ENCODE results near the gene FN1. TPM values are rescaled to one million over a fixed set of nuclear protein-coding genes. Genes with fewer than 3 reads are reported as not detected.
A peak's percentile ranks its signal among the peaks of the same experiment; 100 is the strongest.

Gene FN1
- total RNA-seq, 1 experiment from 2014 or later = 102 TPM

DNA sequence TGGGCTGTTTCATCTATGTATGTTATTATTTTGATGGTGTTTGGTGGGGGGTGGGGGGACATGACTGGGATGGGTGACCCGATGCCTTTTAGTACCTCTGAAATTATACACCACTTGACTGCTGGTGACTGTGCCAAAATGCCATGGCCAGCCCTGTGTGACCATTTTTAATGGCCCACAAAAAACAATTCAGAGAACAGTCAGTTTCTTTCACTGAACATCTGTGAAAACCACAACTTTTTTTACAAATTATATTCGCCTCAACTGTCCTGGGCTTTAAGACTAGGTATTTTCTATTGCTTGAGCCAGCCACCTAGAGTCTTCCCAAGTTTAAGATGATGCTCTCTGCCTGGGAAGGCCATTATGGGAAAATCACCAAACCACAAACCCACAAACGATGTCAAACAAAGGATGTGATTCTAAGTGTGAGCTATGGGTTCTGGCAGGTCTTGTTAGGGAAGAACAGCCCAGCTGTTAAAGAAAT lies 33.9 kb downstream of the FN1 start:
- CTCF ChIA-PET = interaction anchor here (0.7 kb wide), 2 partner anchors 622 to 629 kb away, joined by 3 read pairs; no protein-coding TSS in a partner anchor
- peaks cover 27% of the 10 kb centered on the region for H3K4me1 Mint-ChIP-seq
- no peak for ATAC-seq
- DNase-seq (ENCODE audit: low spot score) = no peak
- no peak overlapping the region for H3K4me3 Mint-ChIP-seq
- no peaks in the 10 kb centered on the region for H3K9me3 Mint-ChIP-seq
- H3K27ac Mint-ChIP-seq = no peak overlapping the region
- TF ChIP-seq GRHL2 (CRISPR knock-in tag; IDR thresholded peaks at IDR 0.05; ENCODE audit: insufficient replicate concordance, severe bottlenecking) = no peak
- TF ChIP-seq, protein P1, sequence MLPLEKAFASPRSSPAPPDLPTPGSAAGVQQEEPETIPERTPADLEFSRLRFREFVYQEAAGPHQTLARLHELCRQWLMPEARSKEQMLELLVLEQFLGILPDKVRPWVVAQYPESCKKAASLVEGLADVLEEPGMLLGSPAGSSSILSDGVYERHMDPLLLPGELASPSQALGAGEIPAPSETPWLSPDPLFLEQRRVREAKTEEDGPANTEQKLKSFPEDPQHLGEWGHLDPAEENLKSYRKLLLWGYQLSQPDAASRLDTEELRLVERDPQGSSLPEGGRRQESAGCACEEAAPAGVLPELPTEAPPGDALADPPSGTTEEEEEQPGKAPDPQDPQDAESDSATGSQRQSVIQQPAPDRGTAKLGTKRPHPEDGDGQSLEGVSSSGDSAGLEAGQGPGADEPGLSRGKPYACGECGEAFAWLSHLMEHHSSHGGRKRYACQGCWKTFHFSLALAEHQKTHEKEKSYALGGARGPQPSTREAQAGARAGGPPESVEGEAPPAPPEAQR (CRISPR knock-in tag; IDR thresholded peaks at IDR 0.05) = no peak
- POLR2A ChIA-PET = no interaction called here
- H3K36me3 Mint-ChIP-seq = peaks cover 46% of the 10 kb centered on the region
- no peaks in the 10 kb centered on the region for H3K27me3 Mint-ChIP-seq (ENCODE audit: low read depth)

DNA sequence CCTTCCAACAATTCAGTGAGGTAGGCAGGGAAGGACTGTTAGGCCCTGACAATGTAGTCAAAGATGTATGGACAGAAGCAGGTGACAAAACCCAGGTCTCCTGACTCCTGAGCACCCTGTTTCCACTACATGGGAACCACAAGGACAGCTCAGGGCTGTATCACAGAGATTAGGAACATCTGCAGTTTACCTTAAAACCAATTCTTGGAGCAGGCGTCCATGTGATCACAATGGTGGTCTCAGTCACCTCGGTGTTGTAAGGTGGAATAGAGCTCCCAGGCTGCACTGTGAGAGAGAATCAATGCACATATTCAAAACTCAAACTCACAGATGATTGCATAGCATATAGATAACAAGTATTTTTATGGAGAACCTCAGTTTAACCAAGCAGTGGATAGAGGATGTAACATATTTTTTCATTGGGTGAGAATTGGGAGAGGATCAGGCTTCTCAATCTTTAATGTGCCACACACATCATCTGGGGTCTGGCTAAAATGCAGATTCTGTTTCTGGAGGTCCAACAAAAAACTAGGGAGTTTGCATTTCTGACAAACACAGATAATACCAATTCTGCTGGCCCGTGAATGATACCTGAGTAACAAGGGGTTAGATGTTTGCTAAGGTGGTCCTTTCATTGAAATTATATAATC lies 36.7 kb downstream of the FN1 start:
- TF ChIP-seq, protein P2, sequence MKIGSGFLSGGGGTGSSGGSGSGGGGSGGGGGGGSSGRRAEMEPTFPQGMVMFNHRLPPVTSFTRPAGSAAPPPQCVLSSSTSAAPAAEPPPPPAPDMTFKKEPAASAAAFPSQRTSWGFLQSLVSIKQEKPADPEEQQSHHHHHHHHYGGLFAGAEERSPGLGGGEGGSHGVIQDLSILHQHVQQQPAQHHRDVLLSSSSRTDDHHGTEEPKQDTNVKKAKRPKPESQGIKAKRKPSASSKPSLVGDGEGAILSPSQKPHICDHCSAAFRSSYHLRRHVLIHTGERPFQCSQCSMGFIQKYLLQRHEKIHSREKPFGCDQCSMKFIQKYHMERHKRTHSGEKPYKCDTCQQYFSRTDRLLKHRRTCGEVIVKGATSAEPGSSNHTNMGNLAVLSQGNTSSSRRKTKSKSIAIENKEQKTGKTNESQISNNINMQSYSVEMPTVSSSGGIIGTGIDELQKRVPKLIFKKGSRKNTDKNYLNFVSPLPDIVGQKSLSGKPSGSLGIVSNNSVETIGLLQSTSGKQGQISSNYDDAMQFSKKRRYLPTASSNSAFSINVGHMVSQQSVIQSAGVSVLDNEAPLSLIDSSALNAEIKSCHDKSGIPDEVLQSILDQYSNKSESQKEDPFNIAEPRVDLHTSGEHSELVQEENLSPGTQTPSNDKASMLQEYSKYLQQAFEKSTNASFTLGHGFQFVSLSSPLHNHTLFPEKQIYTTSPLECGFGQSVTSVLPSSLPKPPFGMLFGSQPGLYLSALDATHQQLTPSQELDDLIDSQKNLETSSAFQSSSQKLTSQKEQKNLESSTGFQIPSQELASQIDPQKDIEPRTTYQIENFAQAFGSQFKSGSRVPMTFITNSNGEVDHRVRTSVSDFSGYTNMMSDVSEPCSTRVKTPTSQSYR (CRISPR knock-in tag; IDR thresholded peaks at IDR 0.05) = no peak
- TF ChIP-seq, protein P3, sequence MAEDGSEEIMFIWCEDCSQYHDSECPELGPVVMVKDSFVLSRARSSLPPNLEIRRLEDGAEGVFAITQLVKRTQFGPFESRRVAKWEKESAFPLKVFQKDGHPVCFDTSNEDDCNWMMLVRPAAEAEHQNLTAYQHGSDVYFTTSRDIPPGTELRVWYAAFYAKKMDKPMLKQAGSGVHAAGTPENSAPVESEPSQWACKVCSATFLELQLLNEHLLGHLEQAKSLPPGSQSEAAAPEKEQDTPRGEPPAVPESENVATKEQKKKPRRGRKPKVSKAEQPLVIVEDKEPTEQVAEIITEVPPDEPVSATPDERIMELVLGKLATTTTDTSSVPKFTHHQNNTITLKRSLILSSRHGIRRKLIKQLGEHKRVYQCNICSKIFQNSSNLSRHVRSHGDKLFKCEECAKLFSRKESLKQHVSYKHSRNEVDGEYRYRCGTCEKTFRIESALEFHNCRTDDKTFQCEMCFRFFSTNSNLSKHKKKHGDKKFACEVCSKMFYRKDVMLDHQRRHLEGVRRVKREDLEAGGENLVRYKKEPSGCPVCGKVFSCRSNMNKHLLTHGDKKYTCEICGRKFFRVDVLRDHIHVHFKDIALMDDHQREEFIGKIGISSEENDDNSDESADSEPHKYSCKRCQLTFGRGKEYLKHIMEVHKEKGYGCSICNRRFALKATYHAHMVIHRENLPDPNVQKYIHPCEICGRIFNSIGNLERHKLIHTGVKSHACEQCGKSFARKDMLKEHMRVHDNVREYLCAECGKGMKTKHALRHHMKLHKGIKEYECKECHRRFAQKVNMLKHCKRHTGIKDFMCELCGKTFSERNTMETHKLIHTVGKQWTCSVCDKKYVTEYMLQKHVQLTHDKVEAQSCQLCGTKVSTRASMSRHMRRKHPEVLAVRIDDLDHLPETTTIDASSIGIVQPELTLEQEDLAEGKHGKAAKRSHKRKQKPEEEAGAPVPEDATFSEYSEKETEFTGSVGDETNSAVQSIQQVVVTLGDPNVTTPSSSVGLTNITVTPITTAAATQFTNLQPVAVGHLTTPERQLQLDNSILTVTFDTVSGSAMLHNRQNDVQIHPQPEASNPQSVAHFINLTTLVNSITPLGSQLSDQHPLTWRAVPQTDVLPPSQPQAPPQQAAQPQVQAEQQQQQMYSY (CRISPR knock-in tag; IDR thresholded peaks at IDR 0.05) = no peak
- TF ChIP-seq, protein P4, sequence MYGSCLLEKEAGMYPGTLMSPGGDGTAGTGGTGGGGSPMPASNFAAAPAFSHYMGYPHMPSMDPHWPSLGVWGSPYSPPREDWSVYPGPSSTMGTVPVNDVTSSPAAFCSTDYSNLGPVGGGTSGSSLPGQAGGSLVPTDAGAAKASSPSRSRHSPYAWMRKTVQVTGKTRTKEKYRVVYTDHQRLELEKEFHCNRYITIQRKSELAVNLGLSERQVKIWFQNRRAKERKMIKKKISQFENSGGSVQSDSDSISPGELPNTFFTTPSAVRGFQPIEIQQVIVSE (CRISPR knock-in tag; IDR thresholded peaks at IDR 0.05; ENCODE audit: borderline replicate concordance) = no peak
- TF ChIP-seq, protein P5, sequence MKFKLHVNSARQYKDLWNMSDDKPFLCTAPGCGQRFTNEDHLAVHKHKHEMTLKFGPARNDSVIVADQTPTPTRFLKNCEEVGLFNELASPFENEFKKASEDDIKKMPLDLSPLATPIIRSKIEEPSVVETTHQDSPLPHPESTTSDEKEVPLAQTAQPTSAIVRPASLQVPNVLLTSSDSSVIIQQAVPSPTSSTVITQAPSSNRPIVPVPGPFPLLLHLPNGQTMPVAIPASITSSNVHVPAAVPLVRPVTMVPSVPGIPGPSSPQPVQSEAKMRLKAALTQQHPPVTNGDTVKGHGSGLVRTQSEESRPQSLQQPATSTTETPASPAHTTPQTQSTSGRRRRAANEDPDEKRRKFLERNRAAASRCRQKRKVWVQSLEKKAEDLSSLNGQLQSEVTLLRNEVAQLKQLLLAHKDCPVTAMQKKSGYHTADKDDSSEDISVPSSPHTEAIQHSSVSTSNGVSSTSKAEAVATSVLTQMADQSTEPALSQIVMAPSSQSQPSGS (CRISPR knock-in tag; IDR thresholded peaks at IDR 0.05; ENCODE audit: borderline replicate concordance, low read depth) = no peak
- no peak for TF ChIP-seq ZNF423 (CRISPR knock-in tag; IDR thresholded peaks at IDR 0.05)
- CTCF ChIA-PET = no interaction called here
- Mint-ChIP-seq H3K36me3 (peaks cover 43% of the 10 kb centered on the region), H3K9me3 (no peaks in the 10 kb centered on the region), H3K4me1 (peaks cover 27% of the 10 kb centered on the region), H3K27me3 (ENCODE audit: low read depth) (no peaks in the 10 kb centered on the region), H3K27ac (no peak overlapping the region), H3K4me3 (no peak overlapping the region)
- DNase-seq (ENCODE audit: low spot score) (no peak), ATAC-seq (no peak)
- POLR2A ChIA-PET = no interaction called here

DNA sequence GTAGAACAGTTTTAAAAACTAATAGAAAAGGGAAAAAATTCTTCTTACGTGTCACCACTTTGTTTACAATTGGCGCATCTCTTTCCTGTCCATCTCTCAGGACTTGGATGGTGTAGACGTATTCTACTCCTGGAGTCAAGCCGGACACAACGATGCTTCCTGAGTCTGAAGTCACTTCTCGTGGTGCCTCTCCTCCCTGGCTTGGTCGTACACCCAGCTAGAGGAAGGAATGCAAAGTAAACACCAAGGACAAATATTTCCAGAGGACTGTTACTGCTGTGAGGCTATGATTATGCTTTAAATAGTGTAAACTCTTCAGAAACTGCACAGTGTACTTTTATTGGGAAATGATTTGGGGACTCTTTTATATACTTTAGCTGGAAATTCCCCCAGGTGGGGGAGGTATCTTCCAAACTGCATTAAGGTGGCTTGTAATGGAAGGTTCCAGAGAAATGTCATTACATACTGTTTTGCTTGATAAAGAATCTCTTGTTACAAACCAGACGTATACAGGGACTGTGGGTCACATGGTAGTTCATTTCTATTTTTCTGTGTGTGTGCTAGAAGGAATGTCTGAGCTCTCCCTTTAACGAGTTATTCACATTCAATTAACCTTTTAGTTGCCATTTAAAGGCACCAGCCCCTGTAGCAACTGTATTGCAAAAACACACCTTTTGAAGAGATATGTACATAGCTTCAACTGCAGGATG lies 38.1 kb downstream of the FN1 start:
- Mint-ChIP-seq H3K4me3 (no peak overlapping the region), H3K36me3 (peaks cover 44% of the 10 kb centered on the region), H3K9me3 (no peaks in the 10 kb centered on the region), H3K27ac (peak overlapping the region; percentile 22), H3K4me1 (peaks cover 21% of the 10 kb centered on the region), H3K27me3 (ENCODE audit: low read depth) (no peaks in the 10 kb centered on the region)
- DNase-seq (ENCODE audit: low spot score) (no peak), ATAC-seq (no peak)
- POLR2A ChIA-PET = no interaction called here
- CTCF ChIA-PET = no interaction called here
- TF ChIP-seq ZNF532 (CRISPR knock-in tag; IDR thresholded peaks at IDR 0.05; ENCODE audit: borderline replicate concordance) (no peak), TP53 (CRISPR knock-in tag; IDR thresholded peaks at IDR 0.05) (no peak), SMAD4 (CRISPR knock-in tag; IDR thresholded peaks at IDR 0.05) (no peak), EMX1 (CRISPR knock-in tag; IDR thresholded peaks at IDR 0.05) (no peak), NR2C2 (CRISPR knock-in tag; IDR thresholded peaks at IDR 0.05) (no peak)

Data from WTC11 (cell line).